Liver (tissue), 9 donors: Measurements from ENCODE around the gene ZNF618. TPM values are rescaled to one million over a fixed set of nuclear protein-coding genes. Genes with fewer than 3 reads are reported as not detected.

ENCODE experiments used
- DNase-seq: peaks from one replicate; pipeline ENCODE4 v3.0.0-alpha.2; 2017; ENCODE audit warnings: low spot score
- H3K27ac ChIP-seq, 2 donors: one replicate each; pipeline ENCODE4 v1.7.0; 2013; ENCODE audit warnings: inconsistent platforms in 2 of 2, low read length in 2 of 2, control low read depth in 1 of 2, low read depth in 1 of 2, mild to moderate bottlenecking in 1 of 2
- H3K27me3 ChIP-seq, 4 donors: one replicate each; pipeline versions ENCODE4 v1.6.1 to v1.7.0; 2013; ENCODE audit warnings: low read length in 3 of 4, inconsistent platforms in 1 of 4, mild to moderate bottlenecking in 1 of 4, moderate library complexity in 1 of 4; ENCODE audit not compliant: control insufficient read depth in 4 of 4, insufficient read depth in 4 of 4
- H3K36me3 ChIP-seq, 4 donors: one replicate each; pipeline versions ENCODE4 v1.6.1 to v1.7.0; 2013; ENCODE audit warnings: low read length in 3 of 4, mild to moderate bottlenecking in 3 of 4, low read depth in 1 of 4, moderate library complexity in 1 of 4; ENCODE audit not compliant: control insufficient read depth in 4 of 4, insufficient read depth in 3 of 4
- H3K4me1 ChIP-seq, 4 donors: one replicate each; pipeline versions ENCODE4 v1.6.1 to v1.7.0; 2013; ENCODE audit warnings: low read length in 3 of 4, mild to moderate bottlenecking in 3 of 4, moderate library complexity in 1 of 4; ENCODE audit not compliant: control insufficient read depth in 4 of 4, insufficient read depth in 4 of 4
- H3K4me3 ChIP-seq, 3 donors: one replicate each; pipeline versions ENCODE4 v1.6.1 to v1.7.0; 2013; ENCODE audit warnings: low read length in 3 of 3, control low read depth in 1 of 3, low read depth in 1 of 3, mild to moderate bottlenecking in 1 of 3
- H3K9ac ChIP-seq, 2 donors: one replicate each; pipeline ENCODE4 v1.7.0; 2013; ENCODE audit warnings: low read length in 2 of 2, mild to moderate bottlenecking in 2 of 2, moderate library complexity in 2 of 2, control low read depth in 1 of 2, low read depth in 1 of 2
- H3K9me3 ChIP-seq, 4 donors: one replicate each; pipeline versions ENCODE4 v1.6.1 to v1.7.0; 2013; ENCODE audit warnings: low read length in 3 of 4; ENCODE audit not compliant: control insufficient read depth in 4 of 4
- CTCF ChIP-seq: fragments of 150-350 bp; IDR thresholded peaks from 2 replicates; pipeline ENCODE4 v1.5.1; 2017; ENCODE audit warnings: improper control_type of control experiment, low read depth, low read length; ENCODE audit not compliant: missing input control
- EGR1 ChIP-seq, 2 donors: IDR thresholded peaks; 2 replicates each; pipeline ENCODE4 v1.6.1; 2016 to 2018; ENCODE audit warnings: antibody characterized with exemption in 2 of 2, low read depth in 2 of 2
- FOXA1 ChIP-seq: IDR thresholded peaks from 2 replicates; pipeline ENCODE4 v1.6.1; 2016; ENCODE audit warnings: antibody characterized with exemption
- FOXA2 ChIP-seq: IDR thresholded peaks from 2 replicates; pipeline ENCODE4 v1.6.1; 2016; ENCODE audit warnings: antibody characterized with exemption
- GABPA ChIP-seq, 2 donors: IDR thresholded peaks in 1 of 2; conservative IDR thresholded peaks in 1 of 2; 2 replicates each; pipeline ENCODE4 v1.6.1; 2016; ENCODE audit warnings: antibody characterized with exemption in 2 of 2, mild to moderate bottlenecking in 1 of 2, moderate library complexity in 1 of 2
- HNF4A ChIP-seq, 2 donors: conservative IDR thresholded peaks; 2 replicates each; pipeline ENCODE4 v1.6.1; 2016; ENCODE audit warnings: antibody characterized with exemption in 2 of 2, mild to moderate bottlenecking in 2 of 2
- MAX ChIP-seq: IDR thresholded peaks from 2 replicates; pipeline ENCODE4 v1.6.1; 2016; ENCODE audit warnings: antibody characterized with exemption
- NR2F2 ChIP-seq: IDR thresholded peaks from 2 replicates; pipeline ENCODE4 v1.6.1; 2016; ENCODE audit warnings: antibody characterized with exemption
- RAD21 ChIP-seq, 2 donors: IDR thresholded peaks; 2 replicates each; pipeline ENCODE4 v1.6.1; 2016; ENCODE audit warnings: antibody characterized with exemption in 2 of 2, mild to moderate bottlenecking in 2 of 2
- REST ChIP-seq: IDR thresholded peaks from 2 replicates; pipeline ENCODE4 v1.6.1; 2016; ENCODE audit warnings: antibody characterized with exemption, mild to moderate bottlenecking
- RXRA ChIP-seq, 2 donors: IDR thresholded peaks; 2 replicates each; pipeline ENCODE4 v1.6.1; 2017 to 2018; ENCODE audit warnings: antibody characterized with exemption in 2 of 2, mild to moderate bottlenecking in 1 of 2
- SP1 ChIP-seq: IDR thresholded peaks from 2 replicates; pipeline ENCODE4 v1.6.1; 2018; ENCODE audit warnings: antibody characterized with exemption, mild to moderate bottlenecking
- TAF1 ChIP-seq: conservative IDR thresholded peaks from 2 replicates; pipeline ENCODE4 v1.6.1; 2016; ENCODE audit warnings: antibody characterized with exemption, mild to moderate bottlenecking
- YY1 ChIP-seq: IDR thresholded peaks from 2 replicates; pipeline ENCODE4 v1.6.1; 2016; ENCODE audit warnings: antibody characterized with exemption, mild to moderate bottlenecking
- ZBTB33 ChIP-seq: IDR thresholded peaks from 2 replicates; pipeline ENCODE4 v1.6.1; 2016; ENCODE audit warnings: antibody characterized with exemption
- WGBS: extraction: QIAGEN DNeasy Blood & Tissue Kit; methylation state at CpG from one replicate; pipeline ENCODE4 v1.1.7; 2013; 5-methylcytosine and 5-hydroxymethylcytosine counted together
- polyA plus RNA-seq, 2 donors: library from polyadenylated mRNA; stranded (reverse) in 1 of 2; unstranded in 1 of 2; fragments of 200-250 nt in 1 of 2; fragments of >200 nt in 1 of 2; fragmentation: Nextera tagmentation in 1 of 2; extraction: Ambion mirVana in 1 of 2; gene quantifications; one replicate each; pipeline versions ENCODE4 v1.2.1 to v1.2.3, GENCODE V29; 2013 to 2015
- total RNA-seq, 2 donors: library from RNA; depleted of rRNA; stranded (reverse); fragments of >200 nt; gene quantifications; one replicate each; pipeline ENCODE4 v1.2.3, GENCODE V29; 2014
- donor health status: healthy.
- donor health status: healthy.
- donor health status: healthy.
- donor health status: healthy.
- donor health status: healthy.

ZNF618 gene
- total and polyA plus RNA-seq, 4 donors = 2.2 to 6.5 (median 3.7) TPM

- no peak for DNase-seq
- 86% methylated on average over 11 of the region's 11 CpGs for WGBS
- Histone ChIP-seq H3K9me3 (no peaks in the 10 kb centered on the region), H3K4me3 (no peak overlapping the region), H3K4me1 (peaks cover 0 to 6% (median 3%) of the 10 kb centered on the region in 4 donors), H3K9ac (no peak overlapping the region), H3K36me3 (no peaks in the 10 kb centered on the region), H3K27me3 (no peaks in the 10 kb centered on the region), H3K27ac (no peak overlapping the region)
- TF ChIP-seq MAX = no peak
- no peak for TF ChIP-seq HNF4A (conservative IDR thresholded peaks at IDR 0.05)
- TF ChIP-seq FOXA1 = no peak
- no peak for TF ChIP-seq CTCF
- TF ChIP-seq SP1 = no peak
- no peak for TF ChIP-seq EGR1 (IDR thresholded peaks at IDR 0.05; ENCODE audit: low read depth in 2 of 2)
- TF ChIP-seq ZBTB33 = no peak
- no peak for TF ChIP-seq NR2F2
- no peak for TF ChIP-seq TAF1
- no peak for TF ChIP-seq GABPA (IDR thresholded peaks at IDR 0.05 in 1 of 2, conservative IDR thresholded peaks at IDR 0.05 in 1 of 2)
- TF ChIP-seq RXRA (IDR thresholded peaks at IDR 0.05) = no peak
- no peak for TF ChIP-seq FOXA2
- TF ChIP-seq YY1 = no peak
- no peak for TF ChIP-seq RAD21 (IDR thresholded peaks at IDR 0.05)
Observed at GRCh38 chr9:113948891-113949570, 72.9 kb downstream of the ZNF618 start.

GRCh38 chr9:113949571-113950078 lies 73.5 kb downstream of the ZNF618 start:
- TF ChIP-seq REST (no peak), RAD21 (IDR thresholded peaks at IDR 0.05) (peak in 1 of 2 donors; percentile 41)

More at GRCh38 chr9:113949571-113950078, 73.5 kb downstream of the ZNF618 start:
- Histone ChIP-seq H3K9me3 (no peaks in the 10 kb centered on the region), H3K4me1 (peaks cover 0 to 8% (median 3%) of the 10 kb centered on the region in 4 donors), H3K36me3 (no peaks in the 10 kb centered on the region), H3K4me3 (no peak overlapping the region), H3K9ac (no peak overlapping the region), H3K27me3 (no peaks in the 10 kb centered on the region), H3K27ac (no peak overlapping the region)
- DNase-seq = no peak
- 72% methylated on average over 17 of the region's 17 CpGs for WGBS
